Stimulated activated CD8-positive, alpha-beta memory T cell treated with anti-CD3 and anti-CD28 coated beads, Interleukin-4, amount 100 ng/mL, for 1 hour (primary cell): ENCODE measurements around the gene HMGN4.

ENCODE experiments used
- DNase-seq, 2 donors: peaks; one replicate each; pipeline ENCODE4 v3.0.0-alpha.2; 2020; ENCODE audit warnings: low read depth in 2 of 2, low spot score in 1 of 2

Gene HMGN4

GRCh38 chr6:26552205-26552604, 14.0 kb downstream of the HMGN4 start:
- no peak for DNase-seq

DNA sequence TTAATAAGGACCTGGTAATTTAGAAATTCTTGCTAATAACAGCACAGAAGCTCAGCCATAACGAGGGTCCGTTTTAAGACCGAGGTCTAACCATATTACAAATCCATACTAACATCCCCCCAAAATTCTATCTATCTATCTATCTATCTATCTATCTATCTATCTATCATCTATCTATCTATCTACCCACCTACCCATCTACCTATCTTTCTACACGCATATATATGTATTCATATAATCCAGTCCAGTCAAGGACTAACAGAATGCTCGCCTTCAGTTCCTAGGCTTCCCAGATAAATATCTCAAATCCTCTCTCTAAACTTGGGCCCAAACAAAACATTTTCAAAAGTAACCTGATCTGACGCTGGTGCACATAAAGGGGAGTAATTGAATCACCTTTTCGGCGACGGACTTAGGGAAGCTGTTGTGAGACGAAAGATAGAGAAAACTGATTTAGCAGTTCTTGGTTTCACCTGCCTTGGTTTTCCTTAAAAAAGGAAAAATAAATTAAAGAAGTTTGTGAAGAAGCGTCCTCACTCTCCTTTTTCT, 14.5 kb downstream of the HMGN4 start:
- no peak for DNase-seq

DNA sequence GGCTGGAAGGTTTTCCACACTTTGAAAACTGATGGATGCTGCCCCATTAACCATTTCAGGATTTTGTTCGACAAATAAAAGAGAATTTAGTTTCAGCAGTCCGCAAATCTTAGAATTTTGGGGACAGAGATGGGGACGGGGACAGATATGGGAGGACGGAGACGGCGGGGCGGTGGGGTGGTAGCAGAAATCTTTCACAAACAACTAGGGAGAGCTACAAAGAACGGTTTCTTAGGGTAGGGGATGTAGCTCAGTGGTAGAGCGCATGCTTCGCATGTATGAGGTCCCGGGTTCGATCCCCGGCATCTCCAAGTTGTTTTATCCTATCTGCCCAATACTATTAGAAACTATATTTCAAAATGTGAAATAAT, 15.1 kb downstream of the HMGN4 start:
- DNase-seq = peak; percentile 53 to 56

- DNase-seq = peak; percentile 49 to 63
These were observed 15.7 kb downstream of the HMGN4 start for GRCh38 chr6:26553635-26554446.

DNA sequence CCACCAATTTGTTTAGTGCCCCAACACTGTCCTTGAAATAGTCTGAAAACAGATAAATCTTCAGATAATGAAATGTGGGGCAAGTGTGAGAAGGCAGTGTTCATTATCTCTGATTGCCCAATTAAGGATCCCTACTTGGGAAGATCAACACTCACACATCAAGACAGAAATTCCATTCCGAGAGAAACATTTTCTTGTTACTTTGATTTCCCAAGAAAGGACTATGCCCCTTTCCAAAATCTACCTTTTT, 16.2 kb downstream of the HMGN4 start:
- no peak for DNase-seq

DNA sequence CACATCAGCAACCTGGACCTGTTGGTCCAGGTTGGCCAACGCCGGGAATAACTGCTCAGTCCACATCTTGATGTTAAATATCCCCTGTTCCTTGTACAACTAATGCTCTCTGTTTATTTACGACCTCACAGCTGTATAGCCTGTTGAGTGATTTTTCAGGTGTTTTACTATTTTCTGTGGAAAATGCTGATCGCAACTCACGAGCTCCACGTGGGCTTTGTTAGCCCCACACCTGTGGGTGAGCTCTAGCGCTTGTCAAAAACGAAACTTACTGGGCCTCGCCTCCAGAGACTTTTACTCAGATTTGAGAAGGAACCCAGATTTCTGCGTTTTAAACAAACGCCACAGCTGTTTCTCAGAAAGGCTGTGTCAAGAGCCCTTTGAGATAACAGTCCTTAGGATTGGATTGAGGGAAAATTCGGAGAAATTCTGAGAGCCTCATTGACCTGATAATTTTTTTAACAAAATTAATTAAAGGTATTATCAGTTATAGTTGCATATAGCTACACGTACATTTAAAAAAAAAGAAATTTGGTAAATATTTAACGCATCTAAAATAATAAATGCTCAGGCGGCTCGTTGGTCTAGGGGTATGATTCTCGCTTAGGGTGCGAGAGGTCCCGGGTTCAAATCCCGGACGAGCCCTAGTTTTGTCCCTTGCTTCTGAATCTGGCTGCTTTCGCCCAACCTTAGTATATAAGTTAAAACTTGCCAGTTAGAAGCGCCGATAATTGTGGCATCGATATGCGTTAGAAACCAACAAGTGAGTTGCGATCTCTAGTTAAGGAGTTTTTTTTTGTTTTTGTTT, 16.7 kb downstream of the HMGN4 start:
- DNase-seq = no peak

DNA sequence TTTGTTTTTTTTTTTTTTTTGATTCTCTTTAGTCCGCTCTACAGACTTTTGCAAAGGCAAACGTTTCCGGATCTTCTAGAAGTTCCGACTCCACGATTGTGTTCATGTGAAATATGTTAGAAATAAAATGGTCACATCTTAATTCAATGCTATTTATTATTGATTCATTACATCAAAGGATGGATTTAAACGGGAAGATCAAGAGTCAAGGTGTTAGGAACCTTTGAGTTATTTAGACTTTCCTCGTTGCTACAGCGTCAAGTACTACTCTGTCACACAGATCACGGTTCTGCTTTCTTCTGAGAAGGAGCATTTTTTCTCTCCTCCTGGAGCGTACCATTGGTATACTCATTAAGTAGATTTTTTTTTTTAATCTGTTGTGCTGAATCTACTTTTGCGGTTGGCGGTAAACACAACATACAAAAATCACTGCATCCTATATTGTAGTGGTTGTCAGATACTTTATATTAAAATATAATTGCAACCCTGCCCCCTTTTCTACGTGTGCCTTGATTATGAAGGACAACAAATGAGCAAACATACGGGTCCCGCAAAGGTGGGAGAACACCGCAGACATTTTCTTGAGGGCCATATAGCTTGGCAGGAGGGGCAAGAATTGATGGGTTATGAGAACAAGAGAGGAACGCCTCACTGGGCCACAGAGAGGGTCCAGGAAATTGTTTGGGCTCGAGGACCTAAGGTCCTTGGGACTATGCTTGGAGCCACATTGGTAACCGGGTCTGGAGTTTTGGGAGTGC, 17.5 kb downstream of the HMGN4 start:
- DNase-seq = no peak

DNA sequence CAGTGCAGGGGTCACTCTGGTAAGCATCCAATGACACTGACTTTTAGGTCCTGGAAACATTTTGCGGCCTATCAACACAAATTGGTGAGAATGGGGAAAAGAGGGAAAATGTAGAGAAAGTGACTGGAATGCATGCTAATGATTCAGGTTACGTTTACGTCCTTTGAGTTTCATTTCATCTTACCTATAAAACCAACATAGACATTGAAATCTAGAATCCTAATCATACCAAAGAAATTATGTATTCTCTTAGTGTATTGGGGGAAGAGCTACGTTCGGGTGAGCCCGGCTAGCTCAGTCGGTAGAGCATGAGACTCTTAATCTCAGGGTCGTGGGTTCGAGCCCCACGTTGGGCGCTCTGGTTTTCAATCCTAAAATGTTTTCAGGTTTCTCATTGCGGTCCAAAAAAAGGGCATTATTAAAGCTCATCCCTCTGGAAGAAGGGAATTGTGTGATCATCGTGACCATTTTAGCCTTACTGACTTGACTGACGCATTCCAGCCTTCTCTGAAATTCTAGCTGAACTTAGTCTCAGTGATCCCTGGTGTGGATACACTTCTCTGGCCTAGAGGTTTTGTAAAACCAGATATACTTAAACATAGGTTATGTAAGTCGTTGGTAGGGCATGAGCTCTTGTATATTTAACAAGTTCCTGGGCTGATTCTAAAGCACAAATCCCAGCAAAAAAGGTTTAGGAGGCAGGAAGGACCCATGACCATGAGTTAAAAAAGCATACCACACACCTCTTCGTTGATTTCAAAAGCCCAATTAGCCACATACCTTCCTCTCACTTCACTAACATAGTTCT, 18.3 kb downstream of the HMGN4 start:
- no peak for DNase-seq

GRCh38 chr6:26561533-26562466, 23.6 kb downstream of the HMGN4 start:
- DNase-seq = no peak

DNA sequence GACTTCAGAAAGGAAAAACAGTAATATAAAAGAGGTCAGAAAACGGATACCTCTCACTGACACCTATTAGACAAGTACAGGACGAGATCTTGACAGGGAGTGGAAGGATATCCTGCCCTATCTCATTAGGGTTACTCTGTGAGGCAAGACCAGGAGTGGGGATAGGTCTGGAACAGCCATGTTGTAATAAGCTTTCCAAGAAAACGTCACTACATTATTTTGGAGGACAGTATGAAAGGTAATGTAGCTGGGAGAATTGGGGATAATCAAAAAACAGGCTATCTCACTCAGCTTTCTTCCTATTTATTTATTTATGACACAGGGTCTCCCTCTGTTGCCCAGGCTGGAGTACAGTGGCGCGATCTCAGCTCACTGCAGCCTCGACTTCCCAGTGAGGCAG, 25.3 kb downstream of the HMGN4 start:
- no peak for DNase-seq

DNA sequence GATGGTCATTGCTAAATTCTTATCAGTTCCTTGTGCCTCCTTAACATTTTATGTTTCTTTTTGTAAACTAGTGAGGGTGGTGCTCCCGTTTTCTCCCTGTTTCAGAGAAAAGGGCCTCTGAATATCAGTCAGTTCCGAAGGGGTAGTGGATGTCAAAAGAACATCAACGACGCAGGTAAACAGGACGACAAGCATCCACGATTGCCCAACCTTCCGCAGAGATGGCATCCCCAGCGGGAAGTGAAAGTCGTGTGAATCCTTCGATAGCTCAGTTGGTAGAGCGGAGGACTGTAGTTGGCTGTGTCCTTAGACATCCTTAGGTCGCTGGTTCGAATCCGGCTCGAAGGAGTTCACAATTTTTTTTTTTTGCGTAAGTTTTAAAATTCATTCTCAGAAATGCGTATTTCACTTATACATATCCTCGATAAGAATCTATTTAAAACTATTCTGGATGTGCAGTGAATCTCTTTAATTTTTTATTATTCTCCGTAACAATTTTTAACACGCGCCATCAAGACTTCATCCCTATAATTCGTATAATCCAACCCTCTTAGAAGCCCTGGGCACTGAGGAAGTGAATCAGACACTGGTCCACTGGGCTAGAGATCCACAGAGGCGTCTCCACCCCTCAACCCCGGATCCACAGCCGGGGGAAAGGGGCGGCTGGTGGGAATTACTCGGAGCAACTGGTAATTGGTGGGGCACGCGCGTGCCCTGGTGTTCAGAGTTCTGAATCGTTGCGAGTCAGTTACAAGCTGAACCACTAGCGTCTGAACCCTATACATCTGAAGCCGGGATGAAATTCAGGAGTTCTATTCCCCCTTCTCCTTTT, 30.7 kb downstream of the HMGN4 start:
- peak; percentile 98 to 100 for DNase-seq

DNA sequence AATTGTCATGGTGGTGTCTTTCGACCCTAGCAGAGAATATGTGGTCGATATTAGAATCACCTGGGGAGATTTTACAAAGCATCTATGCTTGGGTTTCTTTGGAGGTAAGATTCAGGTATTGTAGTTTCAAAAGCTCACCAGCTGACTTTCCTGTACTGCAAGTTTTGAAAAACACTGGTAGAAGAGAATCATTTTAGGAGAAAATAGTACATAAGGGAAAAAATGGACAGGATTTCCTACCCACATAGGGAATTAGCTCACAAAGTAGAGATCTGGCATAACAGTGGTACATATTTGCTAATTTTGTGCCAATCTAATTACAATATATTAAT, 31.2 kb downstream of the HMGN4 start:
- no peak for DNase-seq

DNA sequence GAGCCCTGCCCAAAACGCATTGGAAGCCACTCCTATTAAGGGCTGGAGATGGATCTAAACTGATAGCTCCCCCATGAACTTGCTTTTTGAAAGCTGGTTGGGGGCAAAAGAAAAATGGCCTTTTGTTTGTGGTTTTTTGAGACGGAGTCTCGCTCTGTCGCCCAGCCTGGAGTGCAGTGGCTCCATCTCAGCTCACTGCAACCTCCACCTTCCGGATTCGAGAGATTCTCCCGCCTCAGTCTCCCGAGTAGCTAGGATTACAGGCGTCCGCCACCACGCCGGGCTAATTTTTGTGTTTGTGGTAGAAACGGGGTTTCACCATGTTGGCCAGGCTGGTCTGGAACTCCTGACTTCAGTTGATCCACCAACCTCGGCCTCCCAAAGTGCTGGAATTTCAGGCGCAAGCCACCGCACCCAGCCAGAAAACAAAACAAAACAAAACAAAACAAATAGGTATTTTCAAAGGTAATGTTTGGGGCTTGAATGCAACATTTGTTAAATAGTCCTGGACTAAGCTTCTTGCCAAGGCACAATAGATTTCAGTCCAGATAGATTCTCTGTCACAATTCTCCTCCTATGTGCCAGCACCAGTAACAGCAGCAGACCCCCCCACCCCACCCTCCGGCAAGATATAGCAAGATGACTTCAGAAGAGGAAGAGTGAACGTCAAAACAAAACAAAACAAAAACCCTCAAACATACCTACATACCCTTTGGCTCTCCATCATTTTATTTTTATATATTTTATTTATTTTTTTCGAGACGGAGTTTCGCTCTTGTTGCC, 32.1 kb downstream of the HMGN4 start:
- no peak for DNase-seq

GRCh38 chr6:26571592-26572296, 33.6 kb downstream of the HMGN4 start:
- no peak for DNase-seq

DNA sequence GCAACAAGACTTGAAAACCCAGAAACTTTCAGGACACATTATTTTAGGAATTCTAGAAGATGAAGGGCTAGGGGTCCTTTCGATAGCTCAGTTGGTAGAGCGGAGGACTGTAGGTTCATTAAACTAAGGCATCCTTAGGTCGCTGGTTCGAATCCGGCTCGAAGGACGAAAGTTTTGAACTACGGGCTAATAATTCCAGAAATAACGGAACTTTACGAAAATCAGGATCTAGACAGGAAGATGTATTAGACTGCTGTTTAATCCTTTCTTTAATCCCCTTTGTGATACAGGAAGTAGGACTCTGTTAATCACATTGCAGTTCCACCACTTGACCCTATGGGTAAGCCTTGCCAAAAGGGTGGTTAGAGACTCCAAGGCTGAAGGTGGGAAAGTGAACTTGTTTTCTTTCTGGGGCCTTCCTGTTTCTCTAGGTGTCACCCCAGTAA, 37.4 kb downstream of the HMGN4 start:
- no peak for DNase-seq

- DNase-seq = no peak
These were observed 38.3 kb downstream of the HMGN4 start for GRCh38 chr6:26576407-26576843.

- no peak for DNase-seq
These were observed 39.0 kb downstream of the HMGN4 start for GRCh38 chr6:26576929-26577719.
